Stromal cell of bone marrow (primary cell): ENCODE data around the gene PTPRG.
"Not testable (repeated sequence)": the region's sequence is repeated elsewhere in the genome, so short reads cannot be mapped to it uniquely, and the experiment has no call there.

Source experiments
- DNase-seq: peaks from one replicate; pipeline ENCODE4 v3.0.0-alpha.2; 2012; ENCODE audit warnings: low read depth

The PTPRG gene

GRCh38 chr3:61686228-61686648, 124.9 kb downstream of the PTPRG start:
- DNase-seq = no peak

GRCh38 chr3:61687206-61687605, 125.8 kb downstream of the PTPRG start:
- no peak for DNase-seq

GRCh38 chr3:61687663-61688306, 126.4 kb downstream of the PTPRG start:
- no peak for DNase-seq

GRCh38 chr3:61688307-61688984, 127.1 kb downstream of the PTPRG start:
- DNase-seq = no peak

GRCh38 chr3:61690016-61690415, 128.6 kb downstream of the PTPRG start:
- no peak for DNase-seq

- DNase-seq = no peak
These were observed 130.1 kb downstream of the PTPRG start for GRCh38 chr3:61691466-61691865.

GRCh38 chr3:61697301-61697700, 135.9 kb downstream of the PTPRG start:
- no peak for DNase-seq

GRCh38 chr3:61698278-61699072, 137.1 kb downstream of the PTPRG start:
- not testable (repeated sequence) for DNase-seq

GRCh38 chr3:61699622-61700021, 138.3 kb downstream of the PTPRG start:
- DNase-seq = no peak

GRCh38 chr3:61701011-61701410, 139.6 kb downstream of the PTPRG start:
- no peak for DNase-seq

- no peak for DNase-seq
These were observed 141.1 kb downstream of the PTPRG start for GRCh38 chr3:61702453-61702852.

GRCh38 chr3:61704807-61705206, 143.4 kb downstream of the PTPRG start:
- no peak for DNase-seq

- DNase-seq = no peak
These were observed 146.1 kb downstream of the PTPRG start for GRCh38 chr3:61707492-61707891.

GRCh38 chr3:61710920-61711319, 149.5 kb downstream of the PTPRG start:
- DNase-seq = not testable (repeated sequence)

GRCh38 chr3:61714225-61714624, 152.9 kb downstream of the PTPRG start:
- DNase-seq = no peak

GRCh38 chr3:61715886-61716527, 154.6 kb downstream of the PTPRG start:
- DNase-seq = no peak

GRCh38 chr3:61716693-61717092, 155.3 kb downstream of the PTPRG start:
- DNase-seq = not testable (repeated sequence)

GRCh38 chr3:61718565-61718964, 157.2 kb downstream of the PTPRG start:
- no peak for DNase-seq

- no peak for DNase-seq
These were observed 158.1 kb downstream of the PTPRG start for GRCh38 chr3:61719278-61719977.

GRCh38 chr3:61723038-61723437, 161.7 kb downstream of the PTPRG start:
- DNase-seq = no peak

GRCh38 chr3:61724183-61724582, 162.8 kb downstream of the PTPRG start:
- DNase-seq = no peak

GRCh38 chr3:61724801-61725200, 163.4 kb downstream of the PTPRG start:
- no peak for DNase-seq
